GM19035 (cell line): Measurements from ENCODE around the gene EYA2.
"Not testable (repeated sequence)": the region's sequence is repeated elsewhere in the genome, so short reads cannot be mapped to it uniquely, and the experiment has no call there.

ENCODE experiments used
- ATAC-seq: cut with Tn5 transposase; IDR thresholded peaks from one replicate; pipeline ENCODE4 v1.9.1; 2021; ENCODE audit not compliant: unreplicated experiment

EYA2 gene, protein sequence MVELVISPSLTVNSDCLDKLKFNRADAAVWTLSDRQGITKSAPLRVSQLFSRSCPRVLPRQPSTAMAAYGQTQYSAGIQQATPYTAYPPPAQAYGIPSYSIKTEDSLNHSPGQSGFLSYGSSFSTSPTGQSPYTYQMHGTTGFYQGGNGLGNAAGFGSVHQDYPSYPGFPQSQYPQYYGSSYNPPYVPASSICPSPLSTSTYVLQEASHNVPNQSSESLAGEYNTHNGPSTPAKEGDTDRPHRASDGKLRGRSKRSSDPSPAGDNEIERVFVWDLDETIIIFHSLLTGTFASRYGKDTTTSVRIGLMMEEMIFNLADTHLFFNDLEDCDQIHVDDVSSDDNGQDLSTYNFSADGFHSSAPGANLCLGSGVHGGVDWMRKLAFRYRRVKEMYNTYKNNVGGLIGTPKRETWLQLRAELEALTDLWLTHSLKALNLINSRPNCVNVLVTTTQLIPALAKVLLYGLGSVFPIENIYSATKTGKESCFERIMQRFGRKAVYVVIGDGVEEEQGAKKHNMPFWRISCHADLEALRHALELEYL

DNA sequence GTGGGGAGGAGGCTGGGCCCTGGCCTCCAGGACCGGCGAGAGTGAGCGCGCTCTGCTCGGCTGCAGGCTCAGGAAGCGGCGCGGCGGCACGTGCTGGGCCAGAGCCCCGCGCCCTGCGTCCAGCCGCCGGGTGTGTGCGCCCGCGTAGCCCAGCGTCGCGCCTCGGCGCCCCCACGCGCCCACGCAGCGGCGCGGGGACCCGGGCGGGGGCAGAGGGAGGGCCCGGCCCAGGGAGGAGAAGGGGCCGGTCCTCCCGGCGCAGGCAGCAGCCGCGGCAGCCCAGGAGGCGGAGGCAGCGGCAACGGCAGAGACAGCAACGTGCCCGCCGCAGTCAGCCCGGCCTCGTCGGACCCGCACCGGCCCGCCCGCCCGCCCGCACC is at the start of gene EYA2:
EYA2 (plus strand) TSS at position 265 of the 380 bp plus-strand sequence. CDS start 95,168 bp downstream, outside the sequence.
- ATAC-seq = no peak

DNA sequence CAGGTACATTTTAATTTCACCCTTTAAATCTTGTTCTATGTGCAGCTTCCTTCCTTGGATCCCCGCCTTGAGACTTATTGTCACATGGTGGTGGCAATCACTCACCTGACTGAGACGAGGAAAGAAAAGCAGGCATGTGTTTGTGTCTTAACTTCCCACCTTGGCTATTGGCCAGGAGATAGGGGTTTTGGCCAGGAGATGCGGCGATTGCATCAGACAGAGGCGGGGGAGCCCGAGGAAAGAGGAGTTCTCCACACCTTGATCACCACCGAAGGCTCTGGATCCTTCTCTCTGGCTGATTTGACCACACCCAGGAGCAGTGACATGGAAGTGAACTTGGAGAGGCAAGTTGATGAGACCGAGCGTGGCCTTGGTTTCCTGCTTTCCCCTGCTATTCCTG is 49.7 kb upstream of the EYA2 start:
- ATAC-seq = no peak

- no peak for ATAC-seq
Observed at GRCh38 chr20:46849269-46849668, 45.4 kb upstream of the EYA2 start.

- no peak for ATAC-seq
Observed at GRCh38 chr20:46849751-46850150, 44.9 kb upstream of the EYA2 start.

GRCh38 chr20:46850416-46850815 is 44.2 kb upstream of the EYA2 start:
- no peak for ATAC-seq

GRCh38 chr20:46850896-46851295 is 43.7 kb upstream of the EYA2 start:
- ATAC-seq = no peak

DNA sequence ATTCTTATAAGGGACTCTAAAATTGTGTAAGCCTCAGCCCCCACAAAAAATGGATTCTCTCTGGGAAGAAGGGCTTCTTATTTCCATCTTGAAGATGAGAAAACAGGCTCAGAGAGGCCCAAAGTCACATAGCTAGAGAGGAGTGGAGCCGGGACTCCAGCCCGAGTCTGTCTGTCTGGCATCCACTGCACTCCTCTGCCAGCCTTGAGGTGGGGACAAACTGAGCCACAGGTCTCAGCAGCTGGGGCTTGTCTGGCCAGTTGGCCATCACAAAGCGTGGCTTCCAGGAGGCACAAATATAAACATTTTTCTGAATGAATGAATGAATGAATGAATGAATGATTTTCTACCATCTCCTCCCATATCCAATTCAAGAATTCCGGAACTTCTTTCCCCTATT is 42.9 kb upstream of the EYA2 start:
- no peak for ATAC-seq

DNA sequence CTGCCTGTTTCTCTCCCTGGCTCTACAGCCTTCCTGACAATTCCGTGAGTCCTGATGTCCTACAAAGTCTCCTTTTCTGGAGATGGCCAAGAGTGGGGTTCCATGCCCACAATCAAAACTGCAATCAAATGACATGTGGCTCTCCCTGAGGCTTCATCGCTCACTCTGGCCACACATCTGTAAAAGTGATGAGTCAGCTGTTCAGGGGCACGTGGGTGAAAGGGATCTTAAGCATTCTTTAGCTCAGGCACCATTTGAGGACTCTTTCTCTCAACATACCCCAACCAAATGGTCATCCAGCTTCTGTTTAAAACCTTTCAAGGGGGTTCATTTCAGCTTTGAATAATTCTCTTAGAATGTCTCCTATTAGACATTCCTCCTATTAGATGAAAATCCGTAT is 42.3 kb upstream of the EYA2 start:
- no peak for ATAC-seq

DNA sequence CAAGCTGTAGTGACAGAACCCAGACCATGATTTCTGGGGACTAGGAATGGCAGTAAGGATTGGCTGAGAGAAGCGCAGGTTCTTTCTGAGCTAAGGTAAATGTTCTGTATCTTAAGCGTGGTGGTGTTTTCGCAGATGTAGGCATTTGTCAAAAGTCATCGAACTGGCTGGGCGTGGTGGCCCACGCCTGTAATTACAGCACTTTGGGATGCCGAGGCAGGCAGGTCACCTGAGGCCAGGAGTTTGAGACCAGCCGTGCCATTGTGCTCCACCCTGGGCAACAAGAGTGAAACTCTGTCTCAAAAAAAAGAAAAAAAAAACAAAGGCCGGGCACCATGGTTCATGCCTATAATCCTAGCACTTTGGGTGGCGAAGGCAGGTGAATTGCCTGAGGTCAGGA is 40.7 kb upstream of the EYA2 start:
- no peak for ATAC-seq

DNA sequence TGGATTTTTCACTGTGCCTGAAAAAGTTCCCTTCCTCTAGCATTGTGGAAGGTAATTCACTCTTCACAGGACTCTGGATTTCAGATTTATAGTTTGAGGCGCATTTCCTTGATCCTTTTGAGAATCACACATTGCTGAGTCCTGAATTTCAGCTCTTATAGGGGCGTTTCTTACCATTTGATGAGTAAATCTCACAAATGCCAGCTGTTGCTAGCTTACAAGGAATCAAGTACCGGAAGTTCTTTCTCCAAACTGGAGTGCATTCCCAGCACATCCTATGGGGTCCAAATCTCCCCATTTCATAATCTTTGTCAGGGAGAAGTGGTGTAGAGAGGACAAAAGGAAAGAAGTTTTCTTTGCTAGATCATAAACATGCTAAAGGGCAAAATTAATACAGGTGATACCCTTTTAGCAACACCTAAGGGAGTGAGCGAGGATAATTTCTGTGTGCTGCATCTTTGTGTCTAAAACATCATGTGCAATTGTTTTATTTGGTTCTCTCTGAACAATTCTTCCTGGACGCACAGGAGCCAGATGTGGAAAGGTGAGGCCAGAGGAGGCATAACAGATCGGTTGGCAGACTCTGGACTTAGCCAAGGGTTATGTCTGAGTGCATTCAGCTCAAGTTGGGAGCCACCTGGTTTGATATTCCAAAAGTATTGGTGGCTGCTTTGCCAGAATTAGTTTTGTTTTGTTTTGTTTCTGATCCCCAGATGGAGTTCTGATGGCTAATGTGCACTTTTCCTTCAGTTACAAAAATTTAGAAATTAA is 37.4 kb upstream of the EYA2 start:
- ATAC-seq = no peak

DNA sequence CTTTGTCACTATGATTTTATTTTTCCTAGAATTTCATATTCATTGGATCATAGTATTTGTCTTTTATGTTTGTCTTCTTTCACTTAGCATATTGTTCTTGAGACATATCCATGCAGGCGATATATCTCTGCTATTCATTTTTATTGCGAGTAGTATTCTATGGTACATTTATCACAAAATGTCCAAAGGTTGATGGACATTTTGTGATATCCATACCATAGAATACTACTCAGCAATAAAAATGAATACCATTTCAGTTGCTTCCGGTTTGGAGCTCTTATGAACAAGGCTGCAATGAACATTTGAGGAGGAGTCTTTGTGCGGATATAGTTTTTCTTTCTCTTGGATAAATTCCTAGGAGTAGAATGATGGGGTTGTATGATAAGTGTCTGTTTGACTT is 28.8 kb upstream of the EYA2 start:
- no peak for ATAC-seq

GRCh38 chr20:46870041-46870440 is 24.6 kb upstream of the EYA2 start:
- no peak for ATAC-seq

GRCh38 chr20:46872328-46873211 is 22.1 kb upstream of the EYA2 start:
- no peak for ATAC-seq

GRCh38 chr20:46875059-46875458 is 19.6 kb upstream of the EYA2 start:
- no peak for ATAC-seq

DNA sequence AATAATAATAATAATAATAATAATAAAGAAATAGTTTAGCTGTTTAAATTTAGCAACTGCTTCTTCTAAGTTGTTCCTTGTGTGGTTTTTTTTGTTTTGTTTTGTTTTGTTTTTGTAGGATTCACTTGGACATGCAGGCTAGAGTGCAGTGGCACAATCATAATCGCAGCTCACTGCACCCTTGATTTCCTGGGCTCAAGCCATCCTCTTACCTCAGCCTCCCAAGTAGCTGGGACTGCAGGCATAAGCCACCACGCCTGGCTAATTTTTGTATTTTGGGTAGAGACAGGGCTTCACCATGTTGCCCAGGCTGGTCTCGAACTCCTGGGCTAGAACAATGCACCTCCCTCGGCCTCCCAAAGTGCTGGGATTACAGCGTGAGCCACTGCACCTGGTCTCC is 15.3 kb upstream of the EYA2 start:
- no peak for ATAC-seq

DNA sequence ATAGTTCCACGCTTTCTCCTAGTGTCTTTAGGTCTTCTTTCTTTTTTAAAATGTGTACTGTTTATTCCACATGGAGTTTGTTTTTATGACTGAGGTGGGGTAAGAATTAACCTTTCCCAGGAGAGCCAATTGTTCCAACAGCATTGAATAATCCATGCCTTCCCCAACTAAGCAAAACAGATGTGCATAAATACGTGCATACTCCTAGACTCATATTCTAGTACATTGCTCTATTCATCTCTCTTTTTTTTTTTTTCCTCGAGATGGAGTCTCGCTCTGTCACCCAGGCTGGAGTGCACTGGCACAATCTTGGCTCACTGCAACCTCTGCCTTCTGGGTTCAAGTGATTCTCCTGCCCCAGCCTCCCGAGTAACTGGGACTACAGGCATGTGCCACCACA is 14.7 kb upstream of the EYA2 start:
- not testable (repeated sequence) for ATAC-seq

- no peak for ATAC-seq
Observed at GRCh38 chr20:46883892-46884291, 10.8 kb upstream of the EYA2 start.

DNA sequence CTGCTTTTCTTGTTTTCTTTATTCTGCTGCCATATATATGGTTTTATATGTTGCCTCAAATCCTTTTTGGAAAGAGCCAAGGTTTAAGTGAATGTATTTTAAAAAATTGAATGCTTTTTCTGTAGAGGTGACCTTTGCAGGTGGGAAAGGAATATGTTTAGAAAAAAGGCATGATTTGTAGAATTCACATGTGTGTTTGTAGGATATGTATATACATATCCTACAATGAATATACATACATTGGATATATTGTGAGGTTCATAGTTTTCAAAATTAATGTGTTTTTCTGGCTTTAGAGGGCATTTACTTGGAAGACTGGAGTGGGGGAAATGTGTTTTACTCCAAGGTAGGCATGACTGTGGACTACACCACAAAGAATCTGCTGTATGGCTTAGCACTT is 4.0 kb upstream of the EYA2 start:
- no peak for ATAC-seq

DNA sequence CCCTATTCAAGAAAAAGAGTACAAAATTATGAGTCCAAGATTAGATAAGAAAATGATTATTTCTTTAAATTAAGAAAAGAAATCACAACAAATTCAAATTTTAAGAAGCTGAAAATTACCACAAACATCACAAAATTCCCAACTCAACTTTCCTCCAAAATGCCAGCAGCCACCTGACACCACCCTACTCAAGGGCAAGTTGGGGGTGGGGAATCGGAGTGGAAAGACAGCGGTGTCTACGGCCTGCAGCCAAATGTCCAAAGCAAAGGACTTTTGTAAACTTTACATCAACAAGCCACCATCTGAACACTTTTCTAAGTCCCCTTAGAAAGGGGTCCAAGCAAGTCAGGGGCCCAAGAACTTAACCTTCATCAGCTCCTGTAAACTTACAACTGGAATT is 1.6 kb upstream of the EYA2 start:
- ATAC-seq = no peak

DNA sequence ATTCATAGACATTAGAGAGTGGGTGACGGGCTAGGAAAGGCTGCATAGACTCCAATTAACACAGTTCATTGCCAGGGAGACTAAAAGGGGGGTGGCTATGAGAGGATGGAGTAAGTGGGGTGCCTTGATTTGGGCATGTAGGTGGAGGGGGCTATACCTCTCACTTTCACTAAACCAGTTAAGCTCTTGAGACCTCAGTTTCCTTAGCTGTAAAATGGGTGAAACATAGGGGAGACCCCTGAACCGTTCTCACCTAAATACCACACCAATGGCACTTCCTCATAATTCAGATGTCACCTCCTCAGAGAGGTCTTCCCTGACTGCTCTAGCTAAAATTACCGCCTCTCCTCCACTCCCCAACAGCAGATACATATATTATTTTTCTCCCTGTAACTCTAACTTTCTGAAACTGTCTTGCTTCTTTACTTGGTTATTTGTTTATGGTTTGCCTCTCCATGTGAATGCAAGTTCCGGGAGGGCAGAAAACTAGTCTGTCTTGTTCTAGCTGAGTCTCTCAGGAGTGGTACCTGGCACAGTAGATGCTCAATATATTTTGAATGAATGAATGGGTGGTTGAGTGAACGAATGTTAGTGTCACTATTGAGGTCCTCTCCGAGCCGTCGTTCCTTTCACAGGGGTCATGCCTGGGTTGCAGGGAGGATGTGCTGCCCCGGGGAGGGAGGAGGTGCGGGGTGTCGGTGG is 615 bp upstream of the EYA2 start:
- no peak for ATAC-seq
